H1 (cell line): ENCODE data around the gene ADIPOQ. TPM values are rescaled to one million over a fixed set of nuclear protein-coding genes. Genes with fewer than 3 reads are reported as not detected.
A peak's percentile ranks its signal among the peaks of the same experiment; 100 is the strongest.

Source experiments
- CTCF ChIA-PET: fragments of 300-600 bp; sonication (Branson Sonifier 250); formaldehyde crosslinking; loops from one replicate; lab custom pipeline; 2021; ENCODE audit not compliant: partially characterized antibody; lab: Charles Lee
- POLR2A ChIA-PET: fragments of 300-600 bp; sonication (Branson Sonifier 250); formaldehyde crosslinking; loops from one replicate; lab custom pipeline; 2021; ENCODE audit warnings: inconsistent platforms; ENCODE audit not compliant: partially characterized antibody; lab: Charles Lee
- DNase-seq, 2 experiments: peaks; one replicate each; pipeline versions ENCODE4 v3.0.0 to v3.0.0-alpha.2; 2010 to 2022; ENCODE audit warnings: low spot score in 2 of 2, low read depth in 1 of 2, mixed read lengths in 1 of 2
- FAIRE-seq: peaks from 2 replicates; lab custom pipeline; 2011; peaks lifted over from hg19 to GRCh38; lab: Jason Lieb, UNC
- H2AFZ ChIP-seq: 2 replicates; pipeline ENCODE4 v1.8.1; 2012; ENCODE audit warnings: low read length, inconsistent platforms
- H2AK5ac ChIP-seq: 2 replicates; pipeline ENCODE4 v1.6.1; 2013; ENCODE audit warnings: low read depth, low read length
- H2BK120ac ChIP-seq: replicated peaks from 2 replicates; pipeline ENCODE3; 2013; ENCODE audit warnings: low read depth, low read length, inconsistent platforms
- H2BK12ac ChIP-seq: 2 replicates; pipeline ENCODE4 v1.6.1; 2013; ENCODE audit warnings: low read depth, low read length
- H2BK15ac ChIP-seq: 2 replicates; pipeline ENCODE4 v1.6.1; 2013; ENCODE audit warnings: low read length
- H2BK20ac ChIP-seq: 2 replicates; pipeline ENCODE4 v1.6.1; 2013; ENCODE audit warnings: low read length
- H2BK5ac ChIP-seq: 2 replicates; pipeline ENCODE4 v1.6.1; 2013; ENCODE audit warnings: low read depth, low read length
- H3K14ac ChIP-seq: 2 replicates; pipeline ENCODE4 v1.6.1; 2013; ENCODE audit warnings: inconsistent platforms; ENCODE audit not compliant: insufficient read length
- H3K18ac ChIP-seq: 2 replicates; pipeline ENCODE4 v1.6.1; 2013; ENCODE audit warnings: low read length; ENCODE audit errors: extremely low read depth
- H3K23ac ChIP-seq: 2 replicates; pipeline ENCODE4 v1.6.1; 2013; ENCODE audit warnings: inconsistent platforms; ENCODE audit not compliant: insufficient read length
- H3K23me2 ChIP-seq: 2 replicates; pipeline ENCODE4 v1.6.1; 2013; ENCODE audit warnings: low read depth, low read length
- H3K27ac ChIP-seq: 2 replicates; pipeline ENCODE4 v1.6.1; 2011; ENCODE audit warnings: low read depth, low read length, inconsistent platforms
- H3K27me3 ChIP-seq, 4 experiments: replicated peaks in 1 of 4; 1 replicate in 1 of 4; 2 replicates in 3 of 4; pipeline versions ENCODE4 v1.6.1 to v1.8.1; 2011 to 2013; ENCODE audit warnings: low read length in 3 of 4, mild to moderate bottlenecking in 3 of 4, inconsistent platforms in 2 of 4, mixed read lengths in 2 of 4, moderate library complexity in 1 of 4; ENCODE audit not compliant: control insufficient read depth in 3 of 4, insufficient read depth in 3 of 4; ENCODE audit errors: extremely low read depth in 1 of 4
- H3K36me3 ChIP-seq, 4 experiments: 2 replicates each; pipeline versions ENCODE4 v1.6.1 to v1.8.1; 2011 to 2013; ENCODE audit warnings: mild to moderate bottlenecking in 4 of 4, low read length in 3 of 4, moderate library complexity in 2 of 4, control low read depth in 1 of 4, inconsistent platforms in 1 of 4; ENCODE audit not compliant: insufficient read depth in 4 of 4, control insufficient read depth in 2 of 4
- H3K4ac ChIP-seq: replicated peaks from 2 replicates; pipeline ENCODE3; 2013; ENCODE audit warnings: low read length, low read depth, mixed read lengths, inconsistent platforms; ENCODE audit not compliant: insufficient read length
- H3K4me1 ChIP-seq, 4 experiments: replicated peaks in 1 of 4; 1 replicate in 1 of 4; 2 replicates in 3 of 4; pipeline versions ENCODE4 v1.6.1 to v1.8.1; 2011 to 2013; ENCODE audit warnings: low read length in 3 of 4, inconsistent platforms in 2 of 4, mixed read lengths in 1 of 4; ENCODE audit not compliant: insufficient read depth in 4 of 4, control insufficient read depth in 3 of 4
- H3K4me2 ChIP-seq, 2 experiments: 2 replicates each; pipeline versions ENCODE4 v1.6.1 to v1.8.1; 2011 to 2013; ENCODE audit warnings: low read depth in 2 of 2, low read length in 2 of 2, control low read depth in 1 of 2, inconsistent platforms in 1 of 2, mild to moderate bottlenecking in 1 of 2; ENCODE audit not compliant: insufficient read depth in 1 of 2
- H3K4me3 ChIP-seq, 4 experiments: fragments of 200-600, 300-600 bp in 1 of 4; sonication (generic), shearing (Covaris generic), sonication (Bioruptor Twin) in 1 of 4; 2 replicates each; pipeline versions ENCODE4 v1.5.1 to v1.8.1; 2011 to 2016; ENCODE audit warnings: low read length in 4 of 4, low read depth in 3 of 4, control low read depth in 2 of 4, inconsistent platforms in 2 of 4, mild to moderate bottlenecking in 2 of 4, mixed read lengths in 1 of 4, moderate library complexity in 1 of 4; ENCODE audit not compliant: insufficient read depth in 2 of 4; ENCODE audit errors: extremely low read depth in 1 of 4
- H3K56ac ChIP-seq: replicated peaks from 2 replicates; pipeline ENCODE3; 2013; ENCODE audit warnings: low read depth, mild to moderate bottlenecking, mixed read lengths, low read length, inconsistent platforms; ENCODE audit not compliant: insufficient read length
- H3K79me1 ChIP-seq: 2 replicates; pipeline ENCODE4 v1.6.1; 2013; ENCODE audit warnings: low read depth, low read length, control low read depth
- H3K79me2 ChIP-seq, 2 experiments: 2 replicates each; pipeline versions ENCODE4 v1.6.1 to v1.8.1; 2012 to 2013; ENCODE audit warnings: low read length in 2 of 2, mild to moderate bottlenecking in 2 of 2, inconsistent platforms in 1 of 2; ENCODE audit not compliant: insufficient read depth in 2 of 2, control insufficient read depth in 1 of 2
- H3K9ac ChIP-seq, 4 experiments: replicated peaks in 1 of 4; 1 replicate in 1 of 4; 2 replicates in 3 of 4; pipeline versions ENCODE4 v1.6.1 to v1.8.1; 2011 to 2013; ENCODE audit warnings: low read depth in 3 of 4, low read length in 3 of 4, control low read depth in 2 of 4, mild to moderate bottlenecking in 2 of 4, moderate library complexity in 2 of 4, inconsistent platforms in 1 of 4; ENCODE audit errors: extremely low read depth in 1 of 4
- H3K9me3 ChIP-seq, 2 experiments: 2 replicates each; pipeline versions ENCODE4 v1.6.1 to v1.8.1; 2012 to 2013; ENCODE audit warnings: mild to moderate bottlenecking in 2 of 2, moderate library complexity in 2 of 2, control low read depth in 1 of 2, inconsistent platforms in 1 of 2, low read depth in 1 of 2, low read length in 1 of 2, mixed read lengths in 1 of 2; ENCODE audit not compliant: insufficient read depth in 2 of 2
- H4K20me1 ChIP-seq, 2 experiments: replicated peaks in 1 of 2; 2 replicates each; pipeline versions ENCODE3 to v1.8.1; 2011 to 2013; ENCODE audit warnings: inconsistent platforms in 2 of 2, low read length in 2 of 2, mild to moderate bottlenecking in 1 of 2; ENCODE audit not compliant: insufficient read depth in 2 of 2, control insufficient read depth in 1 of 2
- H4K5ac ChIP-seq: 2 replicates; pipeline ENCODE4 v1.6.1; 2013; ENCODE audit warnings: low read length, low read depth, mixed read lengths, inconsistent platforms; ENCODE audit not compliant: insufficient read length
- H4K8ac ChIP-seq: 2 replicates; pipeline ENCODE4 v1.8.0; 2013; ENCODE audit warnings: mild to moderate bottlenecking, moderate library complexity, low read length, inconsistent platforms; ENCODE audit not compliant: insufficient read depth; ENCODE audit errors: extremely low read depth
- H4K91ac ChIP-seq: replicated peaks from 2 replicates; pipeline ENCODE3; 2013; ENCODE audit warnings: low read length, mixed read lengths, inconsistent platforms; ENCODE audit not compliant: insufficient read length
- CHD2 ChIP-seq: IDR thresholded peaks from 2 replicates; pipeline ENCODE4 v1.6.1; 2012; ENCODE audit warnings: low read length, improper control_type of control experiment
- E2F6 ChIP-seq: IDR thresholded peaks from 2 replicates; pipeline ENCODE4 v1.6.1; 2012; ENCODE audit warnings: inconsistent platforms
- JUN ChIP-seq: IDR thresholded peaks from 2 replicates; pipeline ENCODE4 v1.6.1; 2011; ENCODE audit warnings: low read depth, mild to moderate bottlenecking, improper control_type of control experiment, low read length
- KDM1A ChIP-seq: fragments of 200-600, 300-600 bp; sonication (generic); IDR thresholded peaks from 2 replicates; pipeline ENCODE4 v1.7.1; 2016; ENCODE audit warnings: mild to moderate bottlenecking, low read length, borderline replicate concordance
- MAX ChIP-seq: IDR thresholded peaks from 2 replicates; pipeline ENCODE4 v1.6.1; 2012; ENCODE audit warnings: inconsistent platforms
- NANOG ChIP-seq: IDR thresholded peaks from 2 replicates; pipeline ENCODE4 v1.6.1; 2011; ENCODE audit warnings: low read length, low read depth, mild to moderate bottlenecking, inconsistent platforms; ENCODE audit not compliant: insufficient read depth, poor library complexity, severe bottlenecking
- SAP30 ChIP-seq: fragments of 300-600 bp; sonication (generic); IDR thresholded peaks from 2 replicates; pipeline ENCODE4 v1.7.1; 2012; ENCODE audit warnings: low read length, moderate library complexity, mild to moderate bottlenecking, inconsistent platforms; ENCODE audit not compliant: insufficient read depth, insufficient replicate concordance
- WGBS, 2 experiments: shearing (Covaris generic) in 1 of 2; methylation state at CpG; one replicate each; pipeline versions ENCODE4 v1.1.6 to v1.1.7; 2013 to 2015; ENCODE audit warnings: low lambda C conversion rate in 2 of 2, mixed read lengths in 2 of 2, inconsistent platforms in 1 of 2, low coverage in 1 of 2, missing lambda C conversion rate in 1 of 2; ENCODE audit not compliant: insufficient replicate concordance in 2 of 2, insufficient coverage in 1 of 2, insufficient read length in 1 of 2; ENCODE audit errors: extremely low coverage in 1 of 2, missing lambda C conversion rate in 1 of 2; 5-methylcytosine and 5-hydroxymethylcytosine counted together
- polyA plus RNA-seq, 7 experiments: library from polyadenylated mRNA; depleted of rRNA in 3 of 7; stranded (reverse) in 5 of 7; unstranded in 2 of 7; fragments of >200 nt in 5 of 7; fragments of 200-250 nt in 2 of 7; gene quantifications; 1 replicate in 5 of 7; 2 replicates in 1 of 7; 4 replicates in 1 of 7; pipeline versions ENCODE4 v1.2.1 to v1.2.3, GENCODE V29; 2011 to 2013; ENCODE audit warnings: missing spikeins in 2 of 7, mixed read lengths in 2 of 7
- total RNA-seq: library from RNA; stranded (reverse); fragmentation: NEBNext Ultra II Directional; extraction: Animal tissue kit (Norgen Biotek cat#: 25700); gene quantifications from 2 replicates; pipeline ENCODE4 v1.2.1, GENCODE V29; 2021
- TF ChIP-seq, protein P1 (sequence below): IDR thresholded peaks from 2 replicates; pipeline ENCODE4 v1.6.1; 2012; ENCODE audit warnings: low read length, inconsistent platforms

The ADIPOQ gene
- total and polyA plus RNA-seq, 2 of the 8 experiments (the other 6 are each of a cell fraction or from before 2014, with no cell fraction given): not detected

DNA sequence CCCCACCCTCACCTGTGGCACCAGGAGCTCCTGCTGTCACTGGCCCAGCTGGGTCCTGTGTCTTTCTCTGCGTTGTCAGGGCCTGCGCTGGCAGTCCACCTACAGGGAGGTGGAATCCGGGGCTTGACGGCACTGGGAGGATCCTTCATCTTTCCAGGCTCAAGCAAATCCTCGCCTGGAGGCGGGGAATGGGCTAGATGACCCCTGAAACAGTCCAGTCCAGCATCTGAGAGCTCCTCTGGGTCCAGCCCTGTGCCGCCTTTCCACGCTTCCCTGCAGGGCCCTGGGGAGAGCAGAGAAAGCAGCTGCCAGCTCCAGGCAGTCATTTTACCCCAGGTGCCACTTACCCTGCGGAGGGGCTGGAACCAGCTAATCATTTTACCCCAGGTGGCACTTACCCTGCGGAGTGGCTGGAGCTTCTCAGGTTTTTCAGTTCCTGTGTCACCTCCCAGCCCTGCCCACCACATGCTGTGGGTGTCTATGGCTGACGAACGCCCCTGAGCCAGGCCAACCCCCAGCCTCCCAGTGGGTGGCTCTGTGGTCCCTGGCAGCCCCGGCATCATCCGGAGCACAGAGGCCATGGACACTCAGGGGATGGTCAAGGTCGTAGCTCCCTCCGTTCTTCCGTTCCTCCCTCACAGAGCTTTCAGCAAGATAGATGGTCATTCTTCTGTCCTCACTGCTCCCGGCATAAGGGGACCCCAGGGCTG is 17.9 kb upstream of the ADIPOQ start:
- 48% methylated on average over 18 of the region's 18 CpGs; no CpG with 5 or more reads in 1 of the 2 experiments for WGBS, 2 experiments
- TF ChIP-seq CHD2: no peak
- no peak for TF ChIP-seq E2F6
- TF ChIP-seq MAX: no peak
- no peak for TF ChIP-seq JUN
- no peak for TF ChIP-seq KDM1A
- no peak for TF ChIP-seq NANOG
- TF ChIP-seq SAP30: no peak
- TF ChIP-seq, protein P1, sequence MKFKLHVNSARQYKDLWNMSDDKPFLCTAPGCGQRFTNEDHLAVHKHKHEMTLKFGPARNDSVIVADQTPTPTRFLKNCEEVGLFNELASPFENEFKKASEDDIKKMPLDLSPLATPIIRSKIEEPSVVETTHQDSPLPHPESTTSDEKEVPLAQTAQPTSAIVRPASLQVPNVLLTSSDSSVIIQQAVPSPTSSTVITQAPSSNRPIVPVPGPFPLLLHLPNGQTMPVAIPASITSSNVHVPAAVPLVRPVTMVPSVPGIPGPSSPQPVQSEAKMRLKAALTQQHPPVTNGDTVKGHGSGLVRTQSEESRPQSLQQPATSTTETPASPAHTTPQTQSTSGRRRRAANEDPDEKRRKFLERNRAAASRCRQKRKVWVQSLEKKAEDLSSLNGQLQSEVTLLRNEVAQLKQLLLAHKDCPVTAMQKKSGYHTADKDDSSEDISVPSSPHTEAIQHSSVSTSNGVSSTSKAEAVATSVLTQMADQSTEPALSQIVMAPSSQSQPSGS: no peak

More for the DNA sequence above, 17.9 kb upstream of the ADIPOQ start:
- Histone ChIP-seq H3K23me2 (peaks cover 15% of the 10 kb centered on the region; the same call in 1 of the 2 replicates), H4K91ac (no peak overlapping the region), H3K36me3 (no peaks in the 10 kb centered on the region), H2AFZ (no peak overlapping the region), H2BK20ac (no peak overlapping the region), H3K4me1 (peaks cover 7 to 23% (median 19%) of the 10 kb centered on the region in 4 experiments), H2BK120ac (no peak overlapping the region), H4K20me1 (no peaks in the 10 kb centered on the region), H2BK12ac (no peak overlapping the region), H3K27ac (no peak overlapping the region), H3K18ac (no peak overlapping the region; the same call in 1 of the 2 replicates), H2BK15ac (no peak overlapping the region), H3K9me3 (no peaks in the 10 kb centered on the region), H3K79me1 (no peaks in the 10 kb centered on the region; the same call in 1 of the 2 replicates), H3K27me3 (peaks cover 0 to 33% (median 26%) of the 10 kb centered on the region in 4 experiments; a peak in 6 of 7 replicates), H4K8ac (no peak overlapping the region), H3K14ac (no peak overlapping the region), H3K56ac (no peak overlapping the region), H2BK5ac (no peak overlapping the region), H3K23ac (no peak overlapping the region), H3K4me3 (peak overlapping the region; percentile 34 to 69 (median 46); a peak in 7 of 8 replicates), H3K9ac (no peak overlapping the region), H3K4ac (no peak overlapping the region), H2AK5ac (no peak overlapping the region), H4K5ac (peak overlapping the region; percentile 9), H3K79me2 (no peaks in the 10 kb centered on the region), H3K4me2 (peak overlapping the region; percentile 70 to 85)
- DNase-seq: peak in 1 of 2 experiments; percentile 50
- ChIA-PET POLR2A (interaction anchor here (1.2 to 7.4 kb wide), 5 partner anchors 18 to 106 kb away, joined by 3 to 73 read pairs (median 13); partner anchors contain the start of genes EIF4A2, RFC4 and ST6GAL1), CTCF (interaction anchor here (0.5 to 5.4 kb wide), 8 partner anchors 11 to 885 kb away, joined by 3 to 43 read pairs (median 3); no protein-coding TSS in a partner anchor)
- FAIRE-seq: no peak
